Activated B cell treated with CpG ODN at 0.5 μM for 24 hours (primary cell): ENCODE results near the gene TMEM174. TPM values are rescaled to one million over a fixed set of nuclear protein-coding genes. Genes with fewer than 3 reads are reported as not detected.

Experiments
- ATAC-seq: fragments of 200-7000 bp; cut with Tn5 transposase; one replicate; pipeline ENCODE4 v1.10.0; 2021; ENCODE audit warnings: low read depth, mild to moderate bottlenecking, moderate library complexity
- CTCF ChIA-PET: fragments of 350-600 bp; sonication (Branson Sonifier 250); formaldehyde crosslinking; loops from one replicate; lab custom pipeline; 2021; ENCODE audit warnings: antibody characterized with exemption; lab: Charles Lee
- POLR2A ChIA-PET: fragments of 350-600 bp; sonication (Branson Sonifier 250); formaldehyde crosslinking; loops from one replicate; lab custom pipeline; 2021; ENCODE audit warnings: antibody characterized with exemption; lab: Charles Lee
- DNase-seq: peaks from one replicate; pipeline ENCODE4 v3.0.0; 2022
- H3K27ac Mint-ChIP-seq: one replicate; pipeline ENCODE4 v1.8.0; 2020; ENCODE audit warnings: mixed read lengths
- H3K27me3 Mint-ChIP-seq: one replicate; pipeline ENCODE4 v1.8.0; 2021; ENCODE audit warnings: mixed read lengths
- H3K36me3 Mint-ChIP-seq: one replicate; pipeline ENCODE4 v1.8.0; 2021; ENCODE audit warnings: low read depth, mixed read lengths
- H3K4me1 Mint-ChIP-seq: one replicate; pipeline ENCODE4 v1.8.0; 2021; ENCODE audit warnings: mixed read lengths
- H3K4me3 Mint-ChIP-seq: one replicate; pipeline ENCODE4 v1.8.0; 2020; ENCODE audit warnings: mild to moderate bottlenecking, mixed read lengths
- H3K9me3 Mint-ChIP-seq: one replicate; pipeline ENCODE4 v1.8.0; 2020; ENCODE audit warnings: mixed read lengths
- intact Hi-C: fragments of 100-400 bp; cut with micrococcal nuclease; formaldehyde crosslinking; loops from one replicate; pipeline ENCODE4 v1.15.1; 2024
- total RNA-seq: library from RNA; stranded (reverse); gene quantifications from 2 replicates; pipeline ENCODE4 v1.2.3, GENCODE V29; 2022
- TF ChIP-seq, protein P1 (sequence below): fragments of 200-600 bp; IDR thresholded peaks from one replicate; pipeline ENCODE4 v1.8.0; 2022; ENCODE audit warnings: antibody characterized with exemption, mild to moderate bottlenecking

Gene TMEM174
- total RNA-seq, 1 donor from 2014 or later, result not detected

DNA sequence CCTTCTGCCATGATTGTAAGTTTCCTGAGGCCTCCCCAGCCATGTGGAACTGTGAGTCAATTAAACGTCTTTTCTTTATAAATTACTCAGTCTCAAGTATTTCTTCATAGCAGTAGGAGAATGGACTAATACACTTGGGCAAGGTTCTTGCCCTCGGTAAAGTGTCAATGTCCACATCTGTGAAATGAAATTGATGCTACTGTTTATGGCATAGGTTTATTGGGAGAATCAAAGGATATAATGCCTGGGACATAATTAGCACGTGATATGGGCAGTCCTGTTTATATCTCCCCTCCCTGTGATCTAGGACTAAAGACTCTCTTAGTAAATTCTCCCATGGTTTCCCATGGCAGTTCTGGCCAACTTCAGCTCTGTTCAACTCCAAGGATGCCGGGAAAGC is 19.4 kb downstream of the TMEM174 start:
- no peak overlapping the region for H3K4me3 Mint-ChIP-seq

DNA sequence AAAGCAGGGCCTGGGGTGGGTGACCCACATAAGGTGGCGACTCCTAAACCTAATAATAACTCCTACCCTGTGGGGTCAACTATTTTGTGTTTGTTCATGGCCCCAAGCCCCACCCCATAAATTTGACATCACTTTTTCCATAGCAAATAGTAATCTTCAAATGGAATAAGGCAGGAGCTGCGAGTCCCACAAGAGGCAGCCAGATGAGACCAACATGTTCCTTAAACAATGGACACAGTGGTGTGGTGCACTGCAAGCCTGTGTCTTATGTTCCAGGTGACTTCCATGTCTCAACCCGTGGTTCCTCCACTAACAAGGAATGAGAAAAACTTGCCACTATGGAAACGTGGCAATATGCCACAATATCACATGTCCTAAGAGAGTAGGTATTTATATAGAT is 20.6 kb downstream of the TMEM174 start:
- H3K9me3 Mint-ChIP-seq, result no peaks in the 10 kb centered on the region

More for the DNA sequence above, 19.4 kb downstream of the TMEM174 start:
- CTCF ChIA-PET, result no interaction called here
- H3K27ac Mint-ChIP-seq, result no peak overlapping the region
- no peaks in the 10 kb centered on the region for H3K4me1 Mint-ChIP-seq
- H3K27me3 Mint-ChIP-seq, result peaks cover 33% of the 10 kb centered on the region
- intact Hi-C loops, result no loop called here
- TF ChIP-seq, protein P1, sequence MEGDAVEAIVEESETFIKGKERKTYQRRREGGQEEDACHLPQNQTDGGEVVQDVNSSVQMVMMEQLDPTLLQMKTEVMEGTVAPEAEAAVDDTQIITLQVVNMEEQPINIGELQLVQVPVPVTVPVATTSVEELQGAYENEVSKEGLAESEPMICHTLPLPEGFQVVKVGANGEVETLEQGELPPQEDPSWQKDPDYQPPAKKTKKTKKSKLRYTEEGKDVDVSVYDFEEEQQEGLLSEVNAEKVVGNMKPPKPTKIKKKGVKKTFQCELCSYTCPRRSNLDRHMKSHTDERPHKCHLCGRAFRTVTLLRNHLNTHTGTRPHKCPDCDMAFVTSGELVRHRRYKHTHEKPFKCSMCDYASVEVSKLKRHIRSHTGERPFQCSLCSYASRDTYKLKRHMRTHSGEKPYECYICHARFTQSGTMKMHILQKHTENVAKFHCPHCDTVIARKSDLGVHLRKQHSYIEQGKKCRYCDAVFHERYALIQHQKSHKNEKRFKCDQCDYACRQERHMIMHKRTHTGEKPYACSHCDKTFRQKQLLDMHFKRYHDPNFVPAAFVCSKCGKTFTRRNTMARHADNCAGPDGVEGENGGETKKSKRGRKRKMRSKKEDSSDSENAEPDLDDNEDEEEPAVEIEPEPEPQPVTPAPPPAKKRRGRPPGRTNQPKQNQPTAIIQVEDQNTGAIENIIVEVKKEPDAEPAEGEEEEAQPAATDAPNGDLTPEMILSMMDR, result no peak
- POLR2A ChIA-PET, result no interaction called here
- no peaks in the 10 kb centered on the region for H3K36me3 Mint-ChIP-seq
- ATAC-seq (no peak), DNase-seq (no peak)
- no peaks in the 10 kb centered on the region for H3K9me3 Mint-ChIP-seq

DNA sequence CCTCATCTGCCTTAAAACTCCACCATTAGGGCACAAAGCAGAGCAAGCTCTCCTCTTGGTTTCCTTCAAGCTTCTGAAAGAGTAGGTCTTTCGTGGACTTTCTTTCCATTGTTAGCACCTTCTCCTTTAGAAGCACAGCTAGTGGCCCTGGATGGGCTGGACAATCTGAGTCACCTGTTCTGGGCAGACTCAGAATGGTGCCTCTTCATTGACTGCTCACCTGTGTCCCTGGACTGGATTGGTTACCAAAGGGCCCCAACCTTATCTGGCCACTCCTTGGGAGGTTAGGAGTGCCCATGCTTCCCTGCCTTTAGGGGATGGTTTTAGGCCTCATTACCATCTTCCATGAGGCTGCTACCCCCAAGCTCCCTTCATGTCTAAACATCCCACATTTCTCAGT is 23.2 kb downstream of the TMEM174 start:
- H3K4me1 Mint-ChIP-seq, result no peaks in the 10 kb centered on the region
- H3K4me3 Mint-ChIP-seq, result no peak overlapping the region
- ChIA-PET CTCF (no interaction called here), POLR2A (no interaction called here)
- DNase-seq (no peak), ATAC-seq (no peak)
- H3K27me3 Mint-ChIP-seq, result peaks cover 26% of the 10 kb centered on the region
- intact Hi-C loops, result no loop called here
- no peak overlapping the region for H3K27ac Mint-ChIP-seq
- H3K36me3 Mint-ChIP-seq, result no peaks in the 10 kb centered on the region
- peaks cover 2% of the 10 kb centered on the region for H3K9me3 Mint-ChIP-seq
- TF ChIP-seq, protein P1, result no peak

More for the DNA sequence above, 20.6 kb downstream of the TMEM174 start:
- no peak for DNase-seq
- Mint-ChIP-seq H3K27me3 (peaks cover 33% of the 10 kb centered on the region), H3K4me3 (no peak overlapping the region), H3K36me3 (no peaks in the 10 kb centered on the region), H3K27ac (no peak overlapping the region), H3K4me1 (no peaks in the 10 kb centered on the region)
- intact Hi-C loops, result no loop called here
- ChIA-PET CTCF (no interaction called here), POLR2A (no interaction called here)
- TF ChIP-seq, protein P1, result no peak
- no peak for ATAC-seq

DNA sequence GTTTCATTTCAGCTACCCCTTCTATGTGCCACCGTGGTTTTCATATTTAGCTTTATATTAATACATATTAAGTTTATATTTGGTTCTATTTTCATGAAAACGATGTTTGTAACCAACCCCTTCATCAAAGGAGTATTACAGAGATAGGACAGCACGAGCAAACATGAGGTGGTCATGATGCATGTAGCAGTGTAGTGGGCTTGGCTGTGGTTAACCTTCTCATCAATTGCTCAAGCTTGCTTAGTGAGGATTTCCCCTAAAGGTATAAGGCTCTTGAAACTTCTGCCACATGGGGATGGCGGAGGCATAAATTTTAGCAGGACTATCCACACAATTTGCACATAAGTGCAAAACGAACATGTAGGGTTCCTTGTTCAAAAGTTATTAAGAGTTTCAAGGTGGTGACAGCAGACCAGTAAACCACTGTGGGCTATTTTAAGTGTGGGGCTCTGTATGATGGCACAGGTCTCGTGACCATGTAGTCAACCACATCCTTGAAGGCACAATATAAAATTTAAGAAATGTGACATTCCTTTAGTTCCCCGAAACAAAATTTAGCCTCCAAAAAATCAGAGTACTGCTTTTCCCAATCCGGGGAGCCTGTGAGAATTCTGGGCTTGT is 24.8 kb downstream of the TMEM174 start:
- TF ChIP-seq, protein P1, result no peak
- ATAC-seq (no peak), DNase-seq (no peak)
- no peak overlapping the region for H3K4me3 Mint-ChIP-seq
- H3K36me3 Mint-ChIP-seq, result no peaks in the 10 kb centered on the region
- intact Hi-C loops, result no loop called here
- peaks cover 2% of the 10 kb centered on the region for H3K9me3 Mint-ChIP-seq
- H3K4me1 Mint-ChIP-seq, result peaks cover 3% of the 10 kb centered on the region
- CTCF ChIA-PET, result no interaction called here
- POLR2A ChIA-PET, result no interaction called here
- H3K27me3 Mint-ChIP-seq, result peaks cover 31% of the 10 kb centered on the region
- H3K27ac Mint-ChIP-seq, result no peak overlapping the region

DNA sequence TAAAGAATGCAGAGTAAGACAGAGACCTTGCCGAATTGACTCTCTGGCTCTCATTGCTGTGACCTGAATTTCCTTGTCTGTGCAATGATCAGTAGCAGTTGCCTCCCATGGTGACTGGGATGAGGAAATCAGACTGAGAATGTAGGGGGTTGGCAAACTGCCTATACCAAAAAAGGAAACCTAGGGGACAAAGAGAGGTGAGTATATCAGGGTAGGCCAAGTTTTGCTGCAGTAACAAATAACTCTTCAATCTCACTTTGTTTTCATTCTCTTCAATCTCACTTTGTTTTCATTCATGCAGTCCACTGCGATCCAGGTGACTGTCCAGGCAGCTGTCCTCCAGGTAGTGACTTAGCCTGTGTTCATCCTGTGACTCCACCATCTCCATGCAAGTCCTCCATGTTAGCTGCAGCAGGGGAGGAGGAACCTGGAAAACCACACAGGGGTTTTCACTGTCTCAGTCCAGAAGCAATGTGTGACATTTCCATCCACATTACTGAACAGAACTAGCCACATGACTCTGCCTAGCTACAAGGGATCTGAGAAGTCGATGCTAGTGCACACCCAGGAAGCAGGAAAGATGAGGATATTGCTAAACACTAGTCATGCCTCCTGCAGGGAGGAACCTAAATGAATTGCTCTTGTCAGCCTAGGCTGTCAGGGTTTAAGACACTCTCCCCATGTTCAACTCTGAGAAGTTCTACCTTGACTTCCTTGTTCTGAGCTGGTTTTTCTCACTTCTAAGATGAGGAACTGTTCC is 26.0 kb downstream of the TMEM174 start:
- ChIA-PET POLR2A (no interaction called here), CTCF (no interaction called here)
- TF ChIP-seq, protein P1, result no peak
- peaks cover 2% of the 10 kb centered on the region for H3K9me3 Mint-ChIP-seq
- H3K27ac Mint-ChIP-seq, result no peak overlapping the region
- no peaks in the 10 kb centered on the region for H3K36me3 Mint-ChIP-seq
- ATAC-seq (no peak), DNase-seq (no peak)
- H3K27me3 Mint-ChIP-seq, result peaks cover 31% of the 10 kb centered on the region
- H3K4me1 Mint-ChIP-seq, result peaks cover 3% of the 10 kb centered on the region
- intact Hi-C loops, result no loop called here
- H3K4me3 Mint-ChIP-seq, result no peak overlapping the region
